ENCODE results near the gene SYT7. TPM values are rescaled to one million over a fixed set of nuclear protein-coding genes. Genes with fewer than 3 reads are reported as not detected.
A peak's percentile ranks its signal among the peaks of the same experiment; 100 is the strongest.

Gene SYT7
- total and polyA plus RNA-seq, 4 donors = 2.1 to 114 (median 30.8) TPM

DNA sequence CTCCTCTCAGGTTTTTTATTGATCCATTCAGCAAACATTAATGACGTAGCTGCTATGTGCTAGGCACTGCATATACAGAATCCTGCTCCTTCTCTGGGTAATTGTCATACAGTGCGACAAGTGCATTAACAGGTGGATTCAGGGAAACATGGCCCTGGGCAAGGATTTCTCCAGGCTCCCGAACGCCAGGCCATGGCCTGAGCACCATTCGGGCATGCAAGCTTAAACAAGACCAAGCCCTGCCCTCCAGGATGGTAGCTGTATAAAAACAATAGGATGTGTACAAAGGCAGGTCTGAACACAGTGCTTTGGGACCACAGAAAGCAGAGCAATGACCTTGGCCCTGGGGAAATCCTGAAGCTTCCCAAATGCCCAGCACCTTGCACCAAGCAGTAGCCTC is 9.1 kb upstream of the SYT7 start (continued):
- no peak for TF ChIP-seq RAD21 (IDR thresholded peaks at IDR 0.05)

DNA sequence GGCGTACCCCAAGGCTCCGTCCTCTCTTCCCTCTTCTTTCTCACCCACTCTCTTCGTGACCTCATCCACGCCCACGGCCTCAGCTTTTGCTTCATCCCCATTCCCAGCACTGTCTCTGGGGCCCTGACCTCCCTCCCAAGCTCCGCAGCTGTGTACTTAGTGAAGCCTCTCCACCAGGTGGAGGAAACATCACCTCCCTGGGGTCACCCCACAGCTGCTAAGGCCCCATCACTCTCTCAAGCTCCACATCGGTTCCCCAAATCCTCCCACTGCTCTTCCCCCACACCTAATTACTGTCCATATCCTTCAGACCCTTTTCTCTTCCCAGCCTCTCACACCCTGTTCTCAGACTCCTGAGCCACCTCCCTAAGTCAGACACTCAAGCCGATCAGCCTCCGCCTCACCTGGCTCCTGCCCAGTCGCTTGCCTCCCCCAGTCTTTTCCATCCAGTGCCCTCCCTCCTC is 7.9 kb upstream of the SYT7 start:
- TF ChIP-seq, protein P1, sequence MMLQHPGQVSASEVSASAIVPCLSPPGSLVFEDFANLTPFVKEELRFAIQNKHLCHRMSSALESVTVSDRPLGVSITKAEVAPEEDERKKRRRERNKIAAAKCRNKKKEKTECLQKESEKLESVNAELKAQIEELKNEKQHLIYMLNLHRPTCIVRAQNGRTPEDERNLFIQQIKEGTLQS (IDR thresholded peaks at IDR 0.05) = no peak
- TF ChIP-seq, protein P2, sequence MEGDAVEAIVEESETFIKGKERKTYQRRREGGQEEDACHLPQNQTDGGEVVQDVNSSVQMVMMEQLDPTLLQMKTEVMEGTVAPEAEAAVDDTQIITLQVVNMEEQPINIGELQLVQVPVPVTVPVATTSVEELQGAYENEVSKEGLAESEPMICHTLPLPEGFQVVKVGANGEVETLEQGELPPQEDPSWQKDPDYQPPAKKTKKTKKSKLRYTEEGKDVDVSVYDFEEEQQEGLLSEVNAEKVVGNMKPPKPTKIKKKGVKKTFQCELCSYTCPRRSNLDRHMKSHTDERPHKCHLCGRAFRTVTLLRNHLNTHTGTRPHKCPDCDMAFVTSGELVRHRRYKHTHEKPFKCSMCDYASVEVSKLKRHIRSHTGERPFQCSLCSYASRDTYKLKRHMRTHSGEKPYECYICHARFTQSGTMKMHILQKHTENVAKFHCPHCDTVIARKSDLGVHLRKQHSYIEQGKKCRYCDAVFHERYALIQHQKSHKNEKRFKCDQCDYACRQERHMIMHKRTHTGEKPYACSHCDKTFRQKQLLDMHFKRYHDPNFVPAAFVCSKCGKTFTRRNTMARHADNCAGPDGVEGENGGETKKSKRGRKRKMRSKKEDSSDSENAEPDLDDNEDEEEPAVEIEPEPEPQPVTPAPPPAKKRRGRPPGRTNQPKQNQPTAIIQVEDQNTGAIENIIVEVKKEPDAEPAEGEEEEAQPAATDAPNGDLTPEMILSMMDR (IDR thresholded peaks at IDR 0.05; ENCODE audit: low read depth, low read length, missing input control) = no peak
- TF ChIP-seq JUND (IDR thresholded peaks at IDR 0.05) (no peak), RAD21 (IDR thresholded peaks at IDR 0.05) (no peak), NR2F2 (IDR thresholded peaks at IDR 0.05) (no peak), TAF1 (conservative IDR thresholded peaks at IDR 0.05) (no peak), FOXA1 (IDR thresholded peaks at IDR 0.05) (no peak), HNF4A (conservative IDR thresholded peaks at IDR 0.05) (no peak), YY1 (IDR thresholded peaks at IDR 0.05) (no peak)
- TF ChIP-seq, protein P3, sequence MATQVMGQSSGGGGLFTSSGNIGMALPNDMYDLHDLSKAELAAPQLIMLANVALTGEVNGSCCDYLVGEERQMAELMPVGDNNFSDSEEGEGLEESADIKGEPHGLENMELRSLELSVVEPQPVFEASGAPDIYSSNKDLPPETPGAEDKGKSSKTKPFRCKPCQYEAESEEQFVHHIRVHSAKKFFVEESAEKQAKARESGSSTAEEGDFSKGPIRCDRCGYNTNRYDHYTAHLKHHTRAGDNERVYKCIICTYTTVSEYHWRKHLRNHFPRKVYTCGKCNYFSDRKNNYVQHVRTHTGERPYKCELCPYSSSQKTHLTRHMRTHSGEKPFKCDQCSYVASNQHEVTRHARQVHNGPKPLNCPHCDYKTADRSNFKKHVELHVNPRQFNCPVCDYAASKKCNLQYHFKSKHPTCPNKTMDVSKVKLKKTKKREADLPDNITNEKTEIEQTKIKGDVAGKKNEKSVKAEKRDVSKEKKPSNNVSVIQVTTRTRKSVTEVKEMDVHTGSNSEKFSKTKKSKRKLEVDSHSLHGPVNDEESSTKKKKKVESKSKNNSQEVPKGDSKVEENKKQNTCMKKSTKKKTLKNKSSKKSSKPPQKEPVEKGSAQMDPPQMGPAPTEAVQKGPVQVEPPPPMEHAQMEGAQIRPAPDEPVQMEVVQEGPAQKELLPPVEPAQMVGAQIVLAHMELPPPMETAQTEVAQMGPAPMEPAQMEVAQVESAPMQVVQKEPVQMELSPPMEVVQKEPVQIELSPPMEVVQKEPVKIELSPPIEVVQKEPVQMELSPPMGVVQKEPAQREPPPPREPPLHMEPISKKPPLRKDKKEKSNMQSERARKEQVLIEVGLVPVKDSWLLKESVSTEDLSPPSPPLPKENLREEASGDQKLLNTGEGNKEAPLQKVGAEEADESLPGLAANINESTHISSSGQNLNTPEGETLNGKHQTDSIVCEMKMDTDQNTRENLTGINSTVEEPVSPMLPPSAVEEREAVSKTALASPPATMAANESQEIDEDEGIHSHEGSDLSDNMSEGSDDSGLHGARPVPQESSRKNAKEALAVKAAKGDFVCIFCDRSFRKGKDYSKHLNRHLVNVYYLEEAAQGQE (IDR thresholded peaks at IDR 0.05) = no peak
- TF ChIP-seq, protein P4, sequence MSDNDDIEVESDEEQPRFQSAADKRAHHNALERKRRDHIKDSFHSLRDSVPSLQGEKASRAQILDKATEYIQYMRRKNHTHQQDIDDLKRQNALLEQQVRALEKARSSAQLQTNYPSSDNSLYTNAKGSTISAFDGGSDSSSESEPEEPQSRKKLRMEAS (IDR thresholded peaks at IDR 0.05) = no peak
- Histone ChIP-seq H3K36me3 (ENCODE audit: control insufficient read depth in 4 of 4, insufficient read depth in 3 of 4, low read depth in 1 of 4, low read length in 3 of 4) (no peaks in the 10 kb centered on the region), H3K27ac (ENCODE audit: low read depth in 1 of 2, low read length in 2 of 2) (no peak overlapping the region), H3K27me3 (ENCODE audit: control insufficient read depth in 4 of 4, insufficient read depth in 4 of 4, low read length in 3 of 4) (peaks cover 0 to 6% (median 2%) of the 10 kb centered on the region in 4 donors), H3K9me3 (ENCODE audit: control insufficient read depth in 4 of 4, low read length in 3 of 4) (no peaks in the 10 kb centered on the region), H3K9ac (ENCODE audit: low read depth in 1 of 2, low read length in 2 of 2) (no peak overlapping the region), H3K4me3 (ENCODE audit: low read depth in 1 of 3, low read length in 3 of 3) (no peak overlapping the region), H3K4me1 (ENCODE audit: control insufficient read depth in 4 of 4, insufficient read depth in 4 of 4, low read length in 3 of 4) (peaks cover 0 to 14% (median 6%) of the 10 kb centered on the region in 4 donors)
- 46% methylated on average over 10 of the region's 10 CpGs for WGBS
- no peak for DNase-seq (ENCODE audit: low spot score)

DNA sequence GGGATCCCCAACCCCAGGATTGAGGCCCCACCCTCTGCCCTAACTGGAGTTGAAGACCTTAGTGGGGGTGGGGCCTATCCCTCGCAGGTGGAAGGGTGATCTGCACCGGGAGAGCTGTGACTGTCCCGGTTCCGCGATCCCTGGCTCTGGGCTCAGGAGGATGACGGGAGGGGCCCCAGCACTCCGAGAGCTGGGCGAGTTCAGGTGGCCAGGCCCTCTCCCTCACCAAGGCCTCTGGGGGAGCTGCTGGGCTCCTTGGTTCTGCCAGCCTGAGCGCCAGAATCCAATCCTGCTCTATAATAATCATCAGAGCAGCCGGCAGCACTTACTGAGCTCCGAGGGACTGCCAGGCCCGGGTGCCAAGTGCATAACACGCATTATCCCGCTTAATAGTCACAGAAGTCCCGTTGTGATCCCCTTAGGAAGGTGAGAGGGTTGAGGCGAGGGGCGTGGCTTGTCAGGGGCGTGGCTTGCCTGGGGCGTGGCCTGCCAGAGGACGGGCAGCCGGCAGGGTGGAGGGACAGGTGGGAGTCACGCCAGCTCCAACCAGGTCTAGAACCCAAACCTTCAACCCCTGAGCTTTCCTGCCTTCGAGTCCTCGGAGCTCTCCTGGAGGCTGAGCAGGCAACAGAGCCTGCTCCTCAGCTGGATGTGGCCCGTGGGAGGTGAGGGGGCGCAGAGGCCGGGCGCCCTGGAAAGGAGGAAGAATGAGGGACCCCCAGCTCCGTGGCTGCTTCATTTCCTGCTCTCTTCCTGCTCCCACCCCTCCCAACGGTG is 7.3 kb upstream of the SYT7 start:
- Histone ChIP-seq H3K4me3 (ENCODE audit: low read depth in 1 of 3, low read length in 3 of 3) (peak overlapping the region in 1 of 3 donors; percentile 33), H3K36me3 (ENCODE audit: control insufficient read depth in 4 of 4, insufficient read depth in 3 of 4, low read depth in 1 of 4, low read length in 3 of 4) (no peaks in the 10 kb centered on the region), H3K27me3 (ENCODE audit: control insufficient read depth in 4 of 4, insufficient read depth in 4 of 4, low read length in 3 of 4) (peaks cover 0 to 6% (median 2%) of the 10 kb centered on the region in 4 donors), H3K27ac (ENCODE audit: low read depth in 1 of 2, low read length in 2 of 2) (no peak overlapping the region), H3K4me1 (ENCODE audit: control insufficient read depth in 4 of 4, insufficient read depth in 4 of 4, low read length in 3 of 4) (peaks cover 0 to 14% (median 6%) of the 10 kb centered on the region in 4 donors), H3K9ac (ENCODE audit: low read depth in 1 of 2, low read length in 2 of 2) (no peak overlapping the region), H3K9me3 (ENCODE audit: control insufficient read depth in 4 of 4, low read length in 3 of 4) (no peaks in the 10 kb centered on the region)
- 6% methylated on average over 30 of the region's 30 CpGs for WGBS
- TF ChIP-seq, protein P4 (IDR thresholded peaks at IDR 0.05) = no peak
- TF ChIP-seq FOXA1 (IDR thresholded peaks at IDR 0.05) (no peak), FOXA2 (IDR thresholded peaks at IDR 0.05) (no peak), RAD21 (IDR thresholded peaks at IDR 0.05) (no peak), RXRA (IDR thresholded peaks at IDR 0.05) (no peak), NR2F2 (IDR thresholded peaks at IDR 0.05) (no peak), TAF1 (conservative IDR thresholded peaks at IDR 0.05) (no peak), JUND (IDR thresholded peaks at IDR 0.05) (no peak)
- TF ChIP-seq, protein P1 (IDR thresholded peaks at IDR 0.05) = no peak
- DNase-seq (ENCODE audit: low spot score) = peak; percentile 46

Measured in liver (tissue), 9 donors.